ENCODE data around the gene PATL1. TPM values are rescaled to one million over a fixed set of nuclear protein-coding genes. Genes with fewer than 3 reads are reported as not detected.

Gene PATL1
- total and polyA plus RNA-seq, 2 of the 4 experiments (the other 2 are of a cell fraction) = 3.9 to 29.7 TPM

DNA sequence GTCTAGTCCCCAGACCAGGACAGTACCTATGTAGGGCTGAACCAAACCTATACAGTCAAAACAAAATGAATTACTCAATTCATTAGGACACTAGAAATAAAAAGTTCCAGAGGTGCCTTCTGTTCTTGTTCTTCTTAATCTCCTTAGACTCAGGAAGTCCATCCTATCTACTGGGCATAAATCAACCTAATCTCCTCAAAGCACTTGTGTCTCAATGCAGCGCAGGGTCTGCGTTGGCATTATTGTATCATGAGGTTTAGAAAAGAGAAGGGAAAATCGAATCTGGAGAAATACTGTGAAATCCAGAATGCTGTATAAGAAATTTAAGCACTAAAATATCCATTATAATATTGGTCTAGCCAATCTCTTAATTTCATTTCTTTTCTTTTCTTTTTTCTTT, 47.2 kb upstream of the PATL1 start:
- WGBS, 2 experiments (ENCODE audit: extremely low coverage in 2 of 2, insufficient read length in 1 of 2) = no CpG with 5 or more reads among the region's 3 CpGs
- Histone ChIP-seq H3K4me1 (ENCODE audit: control insufficient read depth, insufficient read depth, low read length) (no peaks in the 10 kb centered on the region), H3K18ac (ENCODE audit: low read depth, low read length) (no peak overlapping the region), H3K27ac (ENCODE audit: insufficient read depth, low read length) (no peak overlapping the region), H3K4ac (ENCODE audit: low read depth, low read length) (no peak overlapping the region), H3K9me3 (ENCODE audit: control insufficient read depth, insufficient read depth, low read length) (no peaks in the 10 kb centered on the region), H3K4me3 (ENCODE audit: insufficient read depth, low read depth, low read length) (no peak overlapping the region), H4K20me1 (ENCODE audit: insufficient read depth, low read length) (no peaks in the 10 kb centered on the region), H3K14ac (replicated peaks; ENCODE audit: low read depth, low read length) (no peak overlapping the region), H3K4me2 (ENCODE audit: low read depth, low read length) (no peak overlapping the region), H3K9me1 (ENCODE audit: insufficient read depth, low read length) (no peaks in the 10 kb centered on the region), H2AK5ac (ENCODE audit: low read depth, low read length) (no peak overlapping the region), H2AFZ (replicated peaks; ENCODE audit: low read length, poor library complexity) (no peak overlapping the region), H3K23ac (ENCODE audit: low read depth, low read length) (no peak overlapping the region), H3K27me3 (ENCODE audit: control insufficient read depth, insufficient read depth, low read length) (peaks cover 2% of the 10 kb centered on the region; the same call in 1 of the 2 replicates), H3K56ac (ENCODE audit: extremely low read depth, insufficient read depth, low read length) (no peak overlapping the region), H3K79me1 (ENCODE audit: low read depth in 1 of 2, low read length in 2 of 2) (no peaks in the 10 kb centered on the region), H2BK20ac (ENCODE audit: low read depth, low read length) (no peak overlapping the region), H4K5ac (ENCODE audit: low read depth, low read length) (no peak overlapping the region), H2AK9ac (replicated peaks; ENCODE audit: low read depth, low read length, poor library complexity) (no peak overlapping the region), H2BK120ac (ENCODE audit: low read depth, low read length) (no peak overlapping the region), H3K36me3 (ENCODE audit: control insufficient read depth, insufficient read depth, low read length) (no peaks in the 10 kb centered on the region), H2BK15ac (ENCODE audit: low read depth, low read length) (no peak overlapping the region), H4K91ac (ENCODE audit: insufficient read depth, low read depth, low read length) (no peak overlapping the region), H3K9ac (ENCODE audit: low read depth, low read length) (no peak overlapping the region), H4K8ac (ENCODE audit: low read depth in 2 of 2, low read length in 2 of 2) (no peak overlapping the region), H2BK5ac (ENCODE audit: low read depth, low read length, poor library complexity, severe bottlenecking) (no peak overlapping the region)
- POLR2A ChIA-PET (ENCODE audit: unreplicated experiment) = no interaction called here
- no TSS peak for BruUV-seq (replicated peaks)
- in situ Hi-C loops (cut with MboI; ENCODE audit: low sequenced_read_pairs) (no loop called here), dilution Hi-C loops (cut with HindIII; ENCODE audit: low sequenced_read_pairs, unreplicated experiment) (no loop called here), intact Hi-C loops (cut with micrococcal nuclease) (no loop called here)
- no peak for ATAC-seq (ENCODE audit: low read depth)
- TF ChIP-seq, protein P1, sequence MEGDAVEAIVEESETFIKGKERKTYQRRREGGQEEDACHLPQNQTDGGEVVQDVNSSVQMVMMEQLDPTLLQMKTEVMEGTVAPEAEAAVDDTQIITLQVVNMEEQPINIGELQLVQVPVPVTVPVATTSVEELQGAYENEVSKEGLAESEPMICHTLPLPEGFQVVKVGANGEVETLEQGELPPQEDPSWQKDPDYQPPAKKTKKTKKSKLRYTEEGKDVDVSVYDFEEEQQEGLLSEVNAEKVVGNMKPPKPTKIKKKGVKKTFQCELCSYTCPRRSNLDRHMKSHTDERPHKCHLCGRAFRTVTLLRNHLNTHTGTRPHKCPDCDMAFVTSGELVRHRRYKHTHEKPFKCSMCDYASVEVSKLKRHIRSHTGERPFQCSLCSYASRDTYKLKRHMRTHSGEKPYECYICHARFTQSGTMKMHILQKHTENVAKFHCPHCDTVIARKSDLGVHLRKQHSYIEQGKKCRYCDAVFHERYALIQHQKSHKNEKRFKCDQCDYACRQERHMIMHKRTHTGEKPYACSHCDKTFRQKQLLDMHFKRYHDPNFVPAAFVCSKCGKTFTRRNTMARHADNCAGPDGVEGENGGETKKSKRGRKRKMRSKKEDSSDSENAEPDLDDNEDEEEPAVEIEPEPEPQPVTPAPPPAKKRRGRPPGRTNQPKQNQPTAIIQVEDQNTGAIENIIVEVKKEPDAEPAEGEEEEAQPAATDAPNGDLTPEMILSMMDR (conservative IDR thresholded peaks at IDR 0.05; ENCODE audit: low read depth, low read length) = no peak
- TF ChIP-seq CHD1 (IDR thresholded peaks at IDR 0.05; ENCODE audit: low read depth, low read length) (no peak), RFX5 (IDR thresholded peaks at IDR 0.05; ENCODE audit: low read depth, low read length) (no peak), MAZ (IDR thresholded peaks at IDR 0.05; ENCODE audit: borderline replicate concordance, low read depth, low read length) (no peak), SMC3 (IDR thresholded peaks at IDR 0.05; ENCODE audit: low read depth, low read length) (no peak), MXI1 (IDR thresholded peaks at IDR 0.05; ENCODE audit: borderline replicate concordance, low read depth, low read length) (no peak)
- no peak for DNase-seq
- CTCF ChIA-PET = no interaction called here
